ENCODE results near the gene NEURL4.

The NEURL4 gene

DNA sequence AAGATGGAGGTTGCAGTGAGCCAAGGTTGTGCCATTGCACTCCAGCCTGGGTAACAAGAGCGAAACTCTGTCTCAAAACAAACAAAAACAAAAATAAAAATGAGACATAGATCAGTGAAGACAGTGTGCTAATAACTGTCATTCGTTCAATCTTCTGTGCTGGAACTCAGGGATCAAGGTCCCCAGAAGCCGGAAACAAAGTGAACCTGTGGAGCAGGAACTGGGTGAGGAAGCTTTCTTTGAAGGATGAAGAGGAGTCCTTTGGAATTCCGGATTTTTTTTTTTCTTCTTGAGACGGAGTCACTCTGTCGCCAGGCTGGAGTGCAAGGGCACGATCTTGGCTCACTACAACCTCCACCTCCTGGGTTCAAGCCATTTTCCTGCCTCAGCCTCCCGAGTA, 49.7 kb downstream of the NEURL4 start:
- no peak for DNase-seq (ENCODE audit: low read depth in 2 of 2)

DNA sequence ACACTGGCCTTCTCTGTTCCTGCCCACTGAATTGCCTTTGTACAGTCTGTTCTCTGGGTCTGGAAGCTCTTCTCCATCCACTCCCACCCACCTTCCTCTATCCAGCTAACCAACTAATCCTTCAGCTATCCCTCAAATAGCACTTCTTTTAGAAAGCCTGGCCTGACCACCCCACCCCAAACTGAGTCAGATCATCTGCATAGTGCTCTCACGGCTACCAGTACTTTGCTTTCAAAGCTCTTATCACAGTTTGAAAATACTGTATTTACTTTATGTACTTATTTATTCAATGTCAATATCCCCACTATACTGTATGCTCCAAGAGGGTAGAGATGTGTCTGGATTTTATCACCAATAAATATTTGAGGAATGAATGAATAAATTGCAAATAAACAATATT, 62.4 kb downstream of the NEURL4 start:
- DNase-seq (ENCODE audit: low read depth in 2 of 2) = no peak

All from fibroblast of skin of left biceps (primary cell).